K562 (cell line): ENCODE measurements around the gene DBNL. TPM values are rescaled to one million over a fixed set of nuclear protein-coding genes. Genes with fewer than 3 reads are reported as not detected.

Experiments used
- ATAC-seq: fragments of 200-7000 bp; cut with Tn5 transposase; 3 replicates; pipeline ENCODE4 v1.9.1; 2020; ENCODE audit warnings: moderate library complexity
- BruUV-seq: library from RNA; stranded (reverse); fragments of 400-500 nt; replicated peaks from 2 replicates; lab custom pipeline; 2021; lab: Mats Ljungman, UMichigan
- CTCF ChIA-PET: fragments of 300-600 bp; formaldehyde crosslinking; extraction: SDS; loops from one replicate; lab custom pipeline; 2021; ENCODE audit warnings: low intra/inter-chr PET ratio; lab: Yijun Ruan, JAX
- POLR2A ChIA-PET: fragments of 300-600, 350-650 bp; sonication (Branson Sonifier 250); formaldehyde crosslinking; extraction: SDS; loops from one replicate; lab custom pipeline; 2021; ENCODE audit warnings: antibody characterized with exemption, inconsistent platforms; lab: Yijun Ruan, JAX
- DNase-seq, 4 experiments: peaks; one replicate each; pipeline versions ENCODE4 v3.0.0 to v3.0.0-alpha.2; 2011 to 2018; ENCODE audit warnings: low spot score in 3 of 4, mixed read lengths in 3 of 4; ENCODE audit errors: extremely low read depth in 1 of 4
- FAIRE-seq: peaks from 2 replicates; lab custom pipeline; 2011; peaks lifted over from hg19 to GRCh38; lab: Jason Lieb, UNC
- H2AFZ ChIP-seq: 2 replicates; pipeline ENCODE4 v1.6.0; 2011; ENCODE audit warnings: low read depth, low read length, control low read depth, inconsistent platforms
- H3K27ac ChIP-seq: fragments of 200-600 bp; 3 replicates; pipeline ENCODE4 v1.8.0; 2011; ENCODE audit warnings: low read depth, mild to moderate bottlenecking, control low read depth, inconsistent platforms, low read length, moderate library complexity, mixed read lengths; ENCODE audit errors: extremely low read depth
- H3K27me3 ChIP-seq, 2 experiments: fragments of 300-600 bp in 1 of 2; 2 replicates in 1 of 2; 3 replicates in 1 of 2; pipeline versions ENCODE4 v1.6.0 to v1.8.0; 2011; ENCODE audit warnings: inconsistent platforms in 2 of 2, low read length in 2 of 2, mild to moderate bottlenecking in 1 of 2, mixed read lengths in 1 of 2, moderate library complexity in 1 of 2; ENCODE audit not compliant: control insufficient read depth in 2 of 2, insufficient read depth in 2 of 2
- H3K36me3 ChIP-seq: fragments of 300-600 bp; 3 replicates; pipeline ENCODE4 v1.8.0; 2011; ENCODE audit warnings: mild to moderate bottlenecking, low read length, inconsistent platforms; ENCODE audit not compliant: control insufficient read depth, insufficient read depth
- H3K4me1 ChIP-seq, 2 experiments: fragments of 200-600 bp in 1 of 2; replicated peaks in 1 of 2; 2 replicates in 1 of 2; 3 replicates in 1 of 2; pipeline versions ENCODE4 v1.5.1 to v1.8.0; 2011; ENCODE audit warnings: inconsistent platforms in 2 of 2, low read length in 2 of 2, mild to moderate bottlenecking in 1 of 2, mixed read lengths in 1 of 2, moderate library complexity in 1 of 2; ENCODE audit not compliant: control insufficient read depth in 2 of 2, insufficient read depth in 2 of 2
- H3K4me2 ChIP-seq: 2 replicates; pipeline ENCODE4 v1.6.1; 2011; ENCODE audit warnings: low read length, control low read depth, inconsistent platforms, mixed read lengths; ENCODE audit not compliant: insufficient read depth
- H3K4me3 ChIP-seq: fragments of 200-600 bp; sonication (generic), shearing (Covaris generic); 2 replicates; pipeline ENCODE4 v1.5.1; 2016; ENCODE audit warnings: control low read depth, inconsistent platforms
- H3K79me2 ChIP-seq: fragments of 200-600 bp; 3 replicates; pipeline ENCODE4 v1.8.0; 2011; ENCODE audit warnings: low read length, inconsistent platforms; ENCODE audit not compliant: control insufficient read depth, insufficient read depth
- H3K9ac ChIP-seq, 2 experiments: 2 replicates each; pipeline versions ENCODE4 v1.6.0 to v1.6.1; 2011; ENCODE audit warnings: low read depth in 2 of 2, low read length in 2 of 2, control low read depth in 1 of 2, inconsistent platforms in 1 of 2, mild to moderate bottlenecking in 1 of 2, mixed read lengths in 1 of 2; ENCODE audit not compliant: insufficient read depth in 1 of 2
- H3K9me1 ChIP-seq: one replicate; pipeline ENCODE4 v1.6.0; 2011; ENCODE audit warnings: inconsistent platforms, mild to moderate bottlenecking, low read length, moderate library complexity; ENCODE audit not compliant: control insufficient read depth, insufficient read depth
- H3K9me3 ChIP-seq: replicated peaks from 2 replicates; pipeline ENCODE4 v1.5.1; 2011; ENCODE audit warnings: low read depth, low read length, inconsistent platforms; ENCODE audit not compliant: control insufficient read depth, insufficient read depth
- H4K20me1 ChIP-seq: replicated peaks from 2 replicates; pipeline ENCODE4 v1.6.1; 2011; ENCODE audit warnings: low read length, inconsistent platforms, mixed read lengths; ENCODE audit not compliant: control insufficient read depth, insufficient read depth
- CHD4 ChIP-seq: fragments of 200-600 bp; sonication (generic); IDR thresholded peaks from 3 replicates; pipeline ENCODE4 v1.6.1; 2012; ENCODE audit warnings: low read depth, mild to moderate bottlenecking, mixed read lengths, low read length, inconsistent platforms; ENCODE audit not compliant: insufficient read depth, insufficient replicate concordance, poor library complexity, severe bottlenecking
- DMBX1 ChIP-seq: fragments of 250-450 bp; sonication (Bioruptor Pico); IDR thresholded peaks from 2 replicates; pipeline ENCODE4 v1.8.0; 2022; ENCODE audit warnings: inconsistent platforms, mild to moderate bottlenecking, moderate library complexity, borderline replicate concordance
- MECOM ChIP-seq: fragments of 250-450 bp; sonication (Bioruptor Pico); IDR thresholded peaks from 2 replicates; pipeline ENCODE4 v1.8.0; 2022; ENCODE audit warnings: inconsistent platforms
- RREB1 ChIP-seq: fragments of 250-450 bp; sonication (Bioruptor Pico); IDR thresholded peaks from 2 replicates; pipeline ENCODE4 v1.4.0; 2020
- SAFB ChIP-seq: fragments of 200-400 bp; formaldehyde crosslinking; IDR thresholded peaks from 2 replicates; pipeline ENCODE4 v1.6.1; 2017; ENCODE audit warnings: low read depth, low read length, borderline replicate concordance
- SIX5 ChIP-seq, 2 experiments: IDR thresholded peaks; 2 replicates each; pipeline ENCODE4 v1.6.1; 2011; ENCODE audit warnings: low read length in 2 of 2, borderline replicate concordance in 1 of 2, low read depth in 1 of 2, mild to moderate bottlenecking in 1 of 2, moderate library complexity in 1 of 2; ENCODE audit not compliant: insufficient read depth in 1 of 2
- SRSF7 ChIP-seq: fragments of 200-400 bp; formaldehyde crosslinking; optimal IDR thresholded peaks from 2 replicates; pipeline ENCODE3; 2017; ENCODE audit warnings: mild to moderate bottlenecking, low read depth, low read length
- TAF9B ChIP-seq: fragments of 450-650 bp; IDR thresholded peaks from 2 replicates; pipeline ENCODE4 v1.6.1; 2018; ENCODE audit warnings: mild to moderate bottlenecking; ENCODE audit not compliant: partially characterized antibody
- TFAM ChIP-seq: fragments of 250-450 bp; sonication (Bioruptor Pico); conservative IDR thresholded peaks from 2 replicates; pipeline ENCODE4 v1.5.0; 2021; ENCODE audit warnings: mild to moderate bottlenecking, moderate library complexity
- VEZF1 ChIP-seq: fragments of 200-800 bp; sonication (Bioruptor generic); IDR thresholded peaks from 2 replicates; pipeline ENCODE4 v1.6.1; 2017; ENCODE audit warnings: missing genetic modification characterization, missing compliant biosample characterization
- ZKSCAN8 ChIP-seq: fragments of 200-800 bp; sonication (Bioruptor generic); IDR thresholded peaks from 2 replicates; pipeline ENCODE4 v1.6.1; 2016; ENCODE audit warnings: missing genetic modification characterization, missing compliant biosample characterization
- ZNF184 ChIP-seq: sonication (generic); formaldehyde crosslinking; IDR thresholded peaks from 2 replicates; pipeline ENCODE4 v1.5.0; 2020; ENCODE audit warnings: missing genetic modification reagents
- ZNF224 ChIP-seq: sonication (generic); formaldehyde crosslinking; IDR thresholded peaks from 2 replicates; pipeline ENCODE4 v1.8.0; 2022; ENCODE audit warnings: mild to moderate bottlenecking, missing genetic modification reagents
- ZNF311 ChIP-seq: fragments of 250-450 bp; sonication (Bioruptor Pico); IDR thresholded peaks from 2 replicates; pipeline ENCODE4 v1.4.0; 2020; ENCODE audit warnings: mild to moderate bottlenecking, moderate library complexity
- WGBS: fragments of 100-300 bp; shearing (Covaris generic); methylation state at CpG from one replicate; pipeline ENCODE4 v1.1.6; 2016; ENCODE audit warnings: low coverage, mixed read lengths; ENCODE audit not compliant: insufficient coverage; ENCODE audit errors: missing lambda C conversion rate; 5-methylcytosine and 5-hydroxymethylcytosine counted together
- in situ Hi-C: fragments of 300-500 bp; cut with MboI; formaldehyde crosslinking; loops from 4 replicates; pipeline ENCODE4 v1.15.0; 2018; ENCODE audit warnings: inconsistent platforms, mixed read lengths
- intact Hi-C: fragments of 100-400 bp; cut with micrococcal nuclease; formaldehyde crosslinking; loops from 2 replicates; pipeline ENCODE4 v1.14.2; 2022
- polyA plus RNA-seq, 8 experiments: library from polyadenylated mRNA; depleted of rRNA in 4 of 8; stranded (reverse) in 5 of 8; unstranded in 3 of 8; fragments of >200 nt; fragmentation: Nextera tagmentation in 2 of 8; fragmentation: Illumina TruSeq in 1 of 8; extraction: Ambion mirVana in 2 of 8; extraction: Trizol in 1 of 8; gene quantifications; 2 replicates each; pipeline versions ENCODE4 v1.2.1 to v1.2.3, GENCODE V29; 2011 to 2014; ENCODE audit warnings: inconsistent platforms in 1 of 8, missing spikeins in 1 of 8
- total RNA-seq, 7 experiments: library from RNA; depleted of rRNA in 6 of 7; stranded (reverse); fragments of >200 nt in 6 of 7; fragmentation: Illumina TruSeq in 2 of 7; extraction: Trizol in 2 of 7; gene quantifications; 2 replicates each; pipeline versions ENCODE4 v1.2.1 to v1.2.3, GENCODE V29; 2011 to 2021; ENCODE audit warnings: low replicate concordance in 1 of 7

The DBNL gene
- total and polyA plus RNA-seq, 9 of the 15 experiments (the other 6 are each of a cell fraction or from before 2014, with no cell fraction given): 1.9 to 65.1 (median 38.9) TPM

DNA sequence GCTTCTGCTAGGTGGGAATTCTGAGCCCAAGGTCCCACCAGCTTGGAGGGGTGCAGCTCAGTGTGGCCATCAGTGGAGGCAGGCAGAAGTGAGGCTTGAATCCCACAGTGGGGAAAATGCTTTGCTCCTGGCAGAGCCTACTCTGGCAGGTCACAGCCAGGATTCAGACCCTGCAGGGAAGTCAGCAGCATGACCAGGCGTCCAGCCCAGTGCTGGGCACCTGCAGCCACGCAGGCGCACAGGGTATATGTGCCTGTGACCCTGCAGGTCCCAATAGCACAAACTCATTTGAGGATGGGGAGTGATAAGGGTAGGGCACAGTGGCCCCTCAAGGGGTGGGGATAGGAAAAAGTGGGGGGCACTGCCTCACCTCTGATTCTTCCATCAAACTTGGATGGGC lies 51.3 kb downstream of the DBNL start:
- no peak overlapping the region for H3K4me3 ChIP-seq
- ATAC-seq (no peak), DNase-seq (no peak), FAIRE-seq (no peak)
- no peak overlapping the region for H3K4me2 ChIP-seq
- peaks cover 0 to 8% of the 10 kb centered on the region in 2 experiments; a peak in 2 of 5 replicates for H3K4me1 ChIP-seq
- intact Hi-C loops (no loop called here), in situ Hi-C loops (no loop called here)
- H3K9ac ChIP-seq: no peak overlapping the region
- BruUV-seq: no TSS peak
- no peaks in the 10 kb centered on the region for H3K36me3 ChIP-seq
- no peaks in the 10 kb centered on the region for H4K20me1 ChIP-seq
- H2AFZ ChIP-seq: no peak overlapping the region
- ChIA-PET POLR2A (no interaction called here), CTCF (no interaction called here)
- H3K9me1 ChIP-seq: no peaks in the 10 kb centered on the region
- no peaks in the 10 kb centered on the region for H3K9me3 ChIP-seq
- WGBS: 31% methylated on average over 3 of the region's 3 CpGs
- TF ChIP-seq CHD4 (no peak), ZNF224 (CRISPR knock-in tag) (no peak), VEZF1 (CRISPR knock-in tag) (no peak), ZKSCAN8 (CRISPR knock-in tag) (no peak), SRSF7 (no peak), SIX5 (IDR thresholded peaks at IDR 0.05; ENCODE audit: borderline replicate concordance in 1 of 2, insufficient read depth in 1 of 2, low read depth in 1 of 2, low read length in 2 of 2) (no peak), MECOM (CRISPR knock-in tag) (no peak), RREB1 (CRISPR knock-in tag) (no peak), ZNF311 (CRISPR knock-in tag) (no peak), TAF9B (no peak), DMBX1 (CRISPR knock-in tag) (no peak), TFAM (no peak), SAFB (no peak), ZNF184 (CRISPR knock-in tag) (no peak)
- H3K27ac ChIP-seq: no peak overlapping the region
- H3K27me3 ChIP-seq: peaks cover 0 to 5% of the 10 kb centered on the region in 2 experiments; a peak in 1 of 5 replicates
- H3K79me2 ChIP-seq: no peaks in the 10 kb centered on the region
